Omental fat pad (tissue), 4 donors: Measurements from ENCODE around the gene DENND4B. TPM values are rescaled to one million over a fixed set of nuclear protein-coding genes. Genes with fewer than 3 reads are reported as not detected.

Source experiments
- ATAC-seq: fragments of 150-250 bp; one replicate; pipeline ENCODE4 v1.9.1; 2016; ENCODE audit warnings: mild to moderate bottlenecking, moderate library complexity; ENCODE audit not compliant: low FRiP score
- DNase-seq: peaks from one replicate; pipeline ENCODE4 v3.0.0-alpha.2; 2019; ENCODE audit warnings: low spot score
- CTCF ChIP-seq, 3 donors: fragments of 450-650 bp; IDR thresholded peaks; one replicate each; pipeline ENCODE4 v1.5.1; 2016 to 2017; ENCODE audit warnings: antibody characterized with exemption in 3 of 3, mild to moderate bottlenecking in 3 of 3, moderate library complexity in 2 of 3
- total RNA-seq, 4 donors: library from RNA; depleted of rRNA; stranded (reverse); fragments of >200 nt; gene quantifications; one replicate each; pipeline ENCODE4 v1.1.0, GENCODE V29; 2016

DENND4B gene
- total RNA-seq, 4 donors from 2014 or later = 21.8 to 75.0 (median 50.3) TPM

- DNase-seq = peak; percentile 78
- no peak for TF ChIP-seq CTCF (IDR thresholded peaks at IDR 0.05)
- peak; percentile 95 for ATAC-seq
Observed at GRCh38 chr1:153977250-153978240, 31.0 kb upstream of the DENND4B start, which contains the start of gene JTB. Gene JTB (minus strand): TSS chr1:153977674. CDS start chr1:153977252, 422 bp downstream.

GRCh38 chr1:153976819-153977249 is 30.3 kb upstream of the DENND4B start:
- peak; percentile 38 for ATAC-seq

GRCh38 chr1:153973525-153973924 is 27.0 kb upstream of the DENND4B start:
- DNase-seq (no peak), ATAC-seq (no peak)
- no peak for TF ChIP-seq CTCF (IDR thresholded peaks at IDR 0.05)

More at GRCh38 chr1:153976819-153977249, 30.3 kb upstream of the DENND4B start:
- TF ChIP-seq CTCF (IDR thresholded peaks at IDR 0.05) = no peak
- DNase-seq = no peak

- no peak for TF ChIP-seq CTCF (IDR thresholded peaks at IDR 0.05)
- no peak for ATAC-seq
- no peak for DNase-seq
Observed at GRCh38 chr1:153973071-153973470, 26.6 kb upstream of the DENND4B start.

- ATAC-seq (no peak), DNase-seq (no peak)
- TF ChIP-seq CTCF (IDR thresholded peaks at IDR 0.05) = no peak
Observed at GRCh38 chr1:153970346-153970745, 23.8 kb upstream of the DENND4B start.

GRCh38 chr1:153968972-153969371 is 22.5 kb upstream of the DENND4B start:
- TF ChIP-seq CTCF (IDR thresholded peaks at IDR 0.05) = no peak
- no peak for ATAC-seq
- DNase-seq = no peak
